ENCODE measurements around the gene ABCB6.

DNA sequence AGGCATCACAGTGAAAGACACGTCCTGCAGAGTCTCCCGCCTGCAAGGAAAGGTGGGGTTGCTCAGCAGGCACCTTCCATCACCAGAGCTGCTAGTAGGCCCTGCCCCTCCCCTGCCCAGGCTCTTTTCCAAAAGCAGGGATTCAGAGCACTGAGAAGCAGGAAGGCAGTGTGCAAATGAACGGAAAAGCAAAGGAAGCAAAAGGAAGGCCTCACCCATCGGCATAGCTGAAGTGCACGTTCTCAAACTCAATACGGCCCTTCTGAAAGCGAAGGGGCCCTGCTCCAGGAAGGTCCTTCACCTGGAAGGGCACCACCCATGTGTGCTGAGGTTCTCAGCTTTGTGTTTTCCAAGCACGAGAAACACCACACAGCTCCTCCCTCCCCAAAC is 5.7 kb downstream of the ABCB6 start:
- no peak for TF ChIP-seq EZH2 (IDR thresholded peaks at IDR 0.05; ENCODE audit: insufficient read depth, poor library complexity, severe bottlenecking)
- no peak for TF ChIP-seq EZH2phosphoT487 (IDR thresholded peaks at IDR 0.05; ENCODE audit: insufficient read depth, low read depth)

All from GM23248 (cell line).